ENCODE data around the gene UBAC2. TPM values are rescaled to one million over a fixed set of nuclear protein-coding genes. Genes with fewer than 3 reads are reported as not detected.

The UBAC2 gene
- total RNA-seq, 1 experiment from 2014 or later = 103 TPM

DNA sequence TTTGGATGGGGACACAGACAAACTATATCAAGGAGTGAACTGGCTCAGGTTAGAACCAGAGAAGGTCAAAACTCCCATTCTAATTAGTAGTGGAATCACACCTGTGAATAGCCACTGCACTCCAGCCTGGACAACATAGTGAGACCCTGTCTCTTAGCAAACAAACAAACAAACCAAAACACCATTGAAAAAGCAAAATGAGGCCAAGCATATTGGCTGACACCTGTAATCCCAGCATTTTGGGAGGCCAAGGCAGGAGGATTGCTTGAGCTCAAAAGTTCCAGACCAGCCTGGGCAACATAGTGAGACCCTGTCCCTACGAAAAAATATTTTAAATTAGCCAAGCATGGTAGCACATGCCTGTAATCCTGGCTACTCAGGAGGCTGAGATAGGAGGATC is 39.1 kb upstream of the UBAC2 start:
- no peaks in the 10 kb centered on the region for H3K27me3 Mint-ChIP-seq (ENCODE audit: insufficient read depth, unreplicated experiment)
- Histone ChIP-seq H3K36me3 (ENCODE audit: control insufficient read depth, insufficient read depth, low read length) (no peaks in the 10 kb centered on the region), H3K4me3 (ENCODE audit: low read depth, low read length) (no peak overlapping the region), H3K27me3 (replicated peaks; ENCODE audit: control insufficient read depth, insufficient read depth, low read length) (no peaks in the 10 kb centered on the region), H3K4me1 (peaks cover 34% of the 10 kb centered on the region), H3K9me3 (no peaks in the 10 kb centered on the region)
- TF ChIP-seq, protein P1, sequence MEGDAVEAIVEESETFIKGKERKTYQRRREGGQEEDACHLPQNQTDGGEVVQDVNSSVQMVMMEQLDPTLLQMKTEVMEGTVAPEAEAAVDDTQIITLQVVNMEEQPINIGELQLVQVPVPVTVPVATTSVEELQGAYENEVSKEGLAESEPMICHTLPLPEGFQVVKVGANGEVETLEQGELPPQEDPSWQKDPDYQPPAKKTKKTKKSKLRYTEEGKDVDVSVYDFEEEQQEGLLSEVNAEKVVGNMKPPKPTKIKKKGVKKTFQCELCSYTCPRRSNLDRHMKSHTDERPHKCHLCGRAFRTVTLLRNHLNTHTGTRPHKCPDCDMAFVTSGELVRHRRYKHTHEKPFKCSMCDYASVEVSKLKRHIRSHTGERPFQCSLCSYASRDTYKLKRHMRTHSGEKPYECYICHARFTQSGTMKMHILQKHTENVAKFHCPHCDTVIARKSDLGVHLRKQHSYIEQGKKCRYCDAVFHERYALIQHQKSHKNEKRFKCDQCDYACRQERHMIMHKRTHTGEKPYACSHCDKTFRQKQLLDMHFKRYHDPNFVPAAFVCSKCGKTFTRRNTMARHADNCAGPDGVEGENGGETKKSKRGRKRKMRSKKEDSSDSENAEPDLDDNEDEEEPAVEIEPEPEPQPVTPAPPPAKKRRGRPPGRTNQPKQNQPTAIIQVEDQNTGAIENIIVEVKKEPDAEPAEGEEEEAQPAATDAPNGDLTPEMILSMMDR (IDR thresholded peaks at IDR 0.05; ENCODE audit: insufficient read depth in 1 of 2, low read depth in 1 of 2, low read length in 1 of 2, severe bottlenecking in 1 of 2, unreplicated experiment in 1 of 2) = no peak
- DNase-seq = no peak
- H3K36me3 Mint-ChIP-seq (ENCODE audit: insufficient read depth, unreplicated experiment) = no peaks in the 10 kb centered on the region
- H3K27ac Mint-ChIP-seq (ENCODE audit: unreplicated experiment) = no peak overlapping the region
- no peak overlapping the region for H3K4me3 Mint-ChIP-seq (ENCODE audit: unreplicated experiment)
- BruUV-seq (replicated peaks) = no TSS peak
- ChIA-PET CTCF (no interaction called here), POLR2A (no interaction called here)
- intact Hi-C loops (cut with micrococcal nuclease; ENCODE audit: unreplicated experiment) = no loop called here
- no peaks in the 10 kb centered on the region for H3K9me3 Mint-ChIP-seq (ENCODE audit: unreplicated experiment)
- H3K4me1 Mint-ChIP-seq (ENCODE audit: low read depth, unreplicated experiment) = peaks cover 29% of the 10 kb centered on the region

DNA sequence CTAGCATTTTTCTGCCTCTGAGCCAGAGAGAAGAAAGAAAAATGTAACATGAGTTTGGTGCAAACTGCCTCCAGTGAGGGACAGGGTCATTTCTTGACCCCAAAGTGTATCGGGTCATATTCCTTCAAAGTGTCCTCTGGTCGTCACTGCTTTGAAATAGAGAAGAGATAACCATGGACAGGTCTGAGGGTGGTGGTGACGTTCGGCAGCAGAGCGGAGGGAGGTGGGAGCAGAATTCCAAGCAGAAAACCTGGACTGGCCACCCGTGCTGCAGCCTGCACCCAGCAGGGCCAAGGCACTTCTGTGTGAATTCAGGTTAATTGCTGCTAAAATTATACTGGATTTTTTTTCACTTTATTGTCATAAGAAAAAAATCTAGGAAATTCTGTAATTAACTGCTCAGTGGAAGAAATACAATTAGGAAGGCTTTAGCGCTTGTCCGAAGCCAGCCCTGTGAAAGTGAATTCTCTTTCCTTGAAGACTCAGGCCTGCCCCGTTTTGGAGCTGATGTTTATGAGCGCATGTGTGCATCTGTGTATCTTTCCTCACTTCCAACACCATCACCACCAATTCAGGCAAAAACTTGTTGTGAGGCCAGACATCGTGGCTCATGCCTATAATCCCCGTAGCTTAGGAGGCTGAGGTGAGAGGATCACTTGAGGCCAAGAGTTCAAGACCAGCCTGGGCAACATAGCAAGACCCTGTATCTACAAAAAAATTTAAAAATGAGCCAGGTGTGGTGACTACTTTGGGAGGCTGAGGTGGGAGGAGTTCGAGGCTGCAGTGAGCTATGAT is 37.9 kb upstream of the UBAC2 start:
- Histone ChIP-seq H3K4me1 (peaks cover 34% of the 10 kb centered on the region), H3K4me3 (ENCODE audit: low read depth, low read length) (no peak overlapping the region), H3K9me3 (no peaks in the 10 kb centered on the region), H3K36me3 (ENCODE audit: control insufficient read depth, insufficient read depth, low read length) (no peaks in the 10 kb centered on the region), H3K27me3 (replicated peaks; ENCODE audit: control insufficient read depth, insufficient read depth, low read length) (no peaks in the 10 kb centered on the region)
- Mint-ChIP-seq H3K36me3 (ENCODE audit: insufficient read depth, unreplicated experiment) (no peaks in the 10 kb centered on the region), H3K27ac (ENCODE audit: unreplicated experiment) (peak overlapping the region; percentile 22), H3K9me3 (ENCODE audit: unreplicated experiment) (no peaks in the 10 kb centered on the region), H3K27me3 (ENCODE audit: insufficient read depth, unreplicated experiment) (no peaks in the 10 kb centered on the region), H3K4me1 (ENCODE audit: low read depth, unreplicated experiment) (peaks cover 29% of the 10 kb centered on the region), H3K4me3 (ENCODE audit: unreplicated experiment) (no peak overlapping the region)
- ChIA-PET POLR2A (no interaction called here), CTCF (no interaction called here)
- DNase-seq = peak; percentile 45 to 68
- TF ChIP-seq, protein P1 (IDR thresholded peaks at IDR 0.05; ENCODE audit: insufficient read depth in 1 of 2, low read depth in 1 of 2, low read length in 1 of 2, severe bottlenecking in 1 of 2, unreplicated experiment in 1 of 2) = no peak
- BruUV-seq (replicated peaks) = no TSS peak
- intact Hi-C loops (cut with micrococcal nuclease; ENCODE audit: unreplicated experiment) = no loop called here

DNA sequence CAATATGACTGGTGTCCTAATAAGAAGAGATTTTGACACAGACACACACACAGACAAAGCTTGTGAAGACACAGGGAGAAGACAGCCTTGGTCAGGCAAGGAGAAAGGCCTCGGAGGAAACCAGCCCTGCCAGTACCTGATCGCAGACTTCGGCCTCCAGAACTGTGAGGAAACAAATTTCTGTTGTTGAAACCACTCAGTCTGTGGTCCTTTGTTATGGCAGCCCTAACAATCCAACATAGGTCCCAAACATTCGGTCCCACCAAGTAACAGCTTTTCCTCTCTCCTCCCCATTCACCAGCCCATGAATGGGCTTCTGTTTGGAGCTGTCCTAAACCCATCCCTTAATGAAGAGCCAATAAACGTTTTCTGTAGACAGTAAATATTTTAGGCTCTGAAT is 36.4 kb upstream of the UBAC2 start:
- no peak overlapping the region for H3K27ac Mint-ChIP-seq (ENCODE audit: unreplicated experiment)
- Histone ChIP-seq H3K36me3 (ENCODE audit: control insufficient read depth, insufficient read depth, low read length) (no peaks in the 10 kb centered on the region), H3K4me3 (ENCODE audit: low read depth, low read length) (no peak overlapping the region), H3K27me3 (replicated peaks; ENCODE audit: control insufficient read depth, insufficient read depth, low read length) (no peaks in the 10 kb centered on the region), H3K9me3 (no peaks in the 10 kb centered on the region), H3K4me1 (peaks cover 25% of the 10 kb centered on the region)
- H3K4me1 Mint-ChIP-seq (ENCODE audit: low read depth, unreplicated experiment) = peaks cover 19% of the 10 kb centered on the region
- H3K36me3 Mint-ChIP-seq (ENCODE audit: insufficient read depth, unreplicated experiment) = no peaks in the 10 kb centered on the region
- ChIA-PET CTCF (interaction anchor here (0.6 kb wide), 1 partner anchor 44 kb away, joined by 6 read pairs; no protein-coding TSS in a partner anchor), POLR2A (no interaction called here)
- no peak overlapping the region for H3K4me3 Mint-ChIP-seq (ENCODE audit: unreplicated experiment)
- no peaks in the 10 kb centered on the region for H3K27me3 Mint-ChIP-seq (ENCODE audit: insufficient read depth, unreplicated experiment)
- intact Hi-C loops (cut with micrococcal nuclease; ENCODE audit: unreplicated experiment) = no loop called here
- H3K9me3 Mint-ChIP-seq (ENCODE audit: unreplicated experiment) = no peaks in the 10 kb centered on the region
- TF ChIP-seq, protein P1 (IDR thresholded peaks at IDR 0.05; ENCODE audit: insufficient read depth in 1 of 2, low read depth in 1 of 2, low read length in 1 of 2, severe bottlenecking in 1 of 2, unreplicated experiment in 1 of 2) = no peak
- no peak for DNase-seq
- BruUV-seq (replicated peaks) = no TSS peak
